ENCODE results near the gene PCBP3. TPM values are rescaled to one million over a fixed set of nuclear protein-coding genes. Genes with fewer than 3 reads are reported as not detected.

Gene PCBP3
- total and polyA plus RNA-seq, 2 donors (not counting 3 experiments of a cell fraction or from before 2014, with no cell fraction given): 0.06 to 1.1 TPM

- H3K36me3 ChIP-seq (ENCODE audit: control insufficient read depth in 2 of 2, extremely low read depth in 1 of 2, insufficient read depth in 2 of 2, low read length in 2 of 2): no peaks in the 10 kb centered on the region
- no peaks in the 10 kb centered on the region for H3K4me1 ChIP-seq (ENCODE audit: control insufficient read depth, extremely low read depth, insufficient read depth, low read length)
- DNase-seq (ENCODE audit: low read depth, low spot score) (no peak), FAIRE-seq (no peak)
- TF ChIP-seq, protein P1, sequence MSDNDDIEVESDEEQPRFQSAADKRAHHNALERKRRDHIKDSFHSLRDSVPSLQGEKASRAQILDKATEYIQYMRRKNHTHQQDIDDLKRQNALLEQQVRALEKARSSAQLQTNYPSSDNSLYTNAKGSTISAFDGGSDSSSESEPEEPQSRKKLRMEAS (IDR thresholded peaks at IDR 0.05; ENCODE audit: insufficient read depth, insufficient read length): no peak
- TF ChIP-seq EZH2 (IDR thresholded peaks at IDR 0.05; ENCODE audit: borderline replicate concordance, low read depth, low read length, severe bottlenecking): no peak
- no peak for TF ChIP-seq FOS (IDR thresholded peaks at IDR 0.05; ENCODE audit: borderline replicate concordance, insufficient read depth, low read length)
- TF ChIP-seq, protein P2, sequence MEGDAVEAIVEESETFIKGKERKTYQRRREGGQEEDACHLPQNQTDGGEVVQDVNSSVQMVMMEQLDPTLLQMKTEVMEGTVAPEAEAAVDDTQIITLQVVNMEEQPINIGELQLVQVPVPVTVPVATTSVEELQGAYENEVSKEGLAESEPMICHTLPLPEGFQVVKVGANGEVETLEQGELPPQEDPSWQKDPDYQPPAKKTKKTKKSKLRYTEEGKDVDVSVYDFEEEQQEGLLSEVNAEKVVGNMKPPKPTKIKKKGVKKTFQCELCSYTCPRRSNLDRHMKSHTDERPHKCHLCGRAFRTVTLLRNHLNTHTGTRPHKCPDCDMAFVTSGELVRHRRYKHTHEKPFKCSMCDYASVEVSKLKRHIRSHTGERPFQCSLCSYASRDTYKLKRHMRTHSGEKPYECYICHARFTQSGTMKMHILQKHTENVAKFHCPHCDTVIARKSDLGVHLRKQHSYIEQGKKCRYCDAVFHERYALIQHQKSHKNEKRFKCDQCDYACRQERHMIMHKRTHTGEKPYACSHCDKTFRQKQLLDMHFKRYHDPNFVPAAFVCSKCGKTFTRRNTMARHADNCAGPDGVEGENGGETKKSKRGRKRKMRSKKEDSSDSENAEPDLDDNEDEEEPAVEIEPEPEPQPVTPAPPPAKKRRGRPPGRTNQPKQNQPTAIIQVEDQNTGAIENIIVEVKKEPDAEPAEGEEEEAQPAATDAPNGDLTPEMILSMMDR (IDR thresholded peaks at IDR 0.05; ENCODE audit: extremely low read depth in 1 of 2, insufficient read depth in 1 of 2, low read depth in 1 of 2, low read length in 2 of 2): no peak
- TF ChIP-seq MYC (IDR thresholded peaks at IDR 0.05; ENCODE audit: low read depth, low read length): no peak
- no TSS peak for BruUV-seq (replicated peaks)
- H3K4me2 ChIP-seq (ENCODE audit: insufficient read depth, low read length): no peak overlapping the region
- no peak overlapping the region for H3K9ac ChIP-seq (replicated peaks; ENCODE audit: extremely low read depth, insufficient read depth, low read length)
- dilution Hi-C loops (cut with MboI; ENCODE audit: extremely low pct_ligation_motif_present, low sequenced_read_pairs): no loop called here
- ChIA-PET CTCF (no interaction called here), POLR2A (no interaction called here)
- H3K79me2 ChIP-seq (ENCODE audit: control insufficient read depth, insufficient read depth, low read length): no peaks in the 10 kb centered on the region
- no peak overlapping the region for H2AFZ ChIP-seq (ENCODE audit: low read depth, low read length)
- H3K9me1 ChIP-seq (replicated peaks; ENCODE audit: control insufficient read depth, extremely low read depth, insufficient read depth, low read length): no peaks in the 10 kb centered on the region
- intact Hi-C loops (cut with micrococcal nuclease): no loop called here
- no peaks in the 10 kb centered on the region for H4K20me1 ChIP-seq (replicated peaks; ENCODE audit: control insufficient read depth, extremely low read depth, insufficient read depth, low read length)
- H3K27ac ChIP-seq (ENCODE audit: insufficient read depth, low read depth, low read length): no peak overlapping the region
- H3K27me3 ChIP-seq (ENCODE audit: control insufficient read depth in 2 of 2, insufficient read depth in 2 of 2, low read length in 2 of 2): no peaks in the 10 kb centered on the region
- no peaks in the 10 kb centered on the region for H3K9me3 ChIP-seq (replicated peaks; ENCODE audit: control insufficient read depth, insufficient read depth, low read length)
- H3K4me3 ChIP-seq (replicated peaks in 1 of 3; ENCODE audit: insufficient read depth in 1 of 3, low read depth in 1 of 3, low read length in 3 of 3): no peak overlapping the region
Measured at GRCh38 chr21:45914321-45914845, 270.9 kb downstream of the PCBP3 start.

Measured in endothelial cell of umbilical vein (primary cell).